Measurements from ENCODE around the gene B3GALNT1.
"Not testable (repeated sequence)": the region's sequence is repeated elsewhere in the genome, so short reads cannot be mapped to it uniquely, and the experiment has no call there.

DNA sequence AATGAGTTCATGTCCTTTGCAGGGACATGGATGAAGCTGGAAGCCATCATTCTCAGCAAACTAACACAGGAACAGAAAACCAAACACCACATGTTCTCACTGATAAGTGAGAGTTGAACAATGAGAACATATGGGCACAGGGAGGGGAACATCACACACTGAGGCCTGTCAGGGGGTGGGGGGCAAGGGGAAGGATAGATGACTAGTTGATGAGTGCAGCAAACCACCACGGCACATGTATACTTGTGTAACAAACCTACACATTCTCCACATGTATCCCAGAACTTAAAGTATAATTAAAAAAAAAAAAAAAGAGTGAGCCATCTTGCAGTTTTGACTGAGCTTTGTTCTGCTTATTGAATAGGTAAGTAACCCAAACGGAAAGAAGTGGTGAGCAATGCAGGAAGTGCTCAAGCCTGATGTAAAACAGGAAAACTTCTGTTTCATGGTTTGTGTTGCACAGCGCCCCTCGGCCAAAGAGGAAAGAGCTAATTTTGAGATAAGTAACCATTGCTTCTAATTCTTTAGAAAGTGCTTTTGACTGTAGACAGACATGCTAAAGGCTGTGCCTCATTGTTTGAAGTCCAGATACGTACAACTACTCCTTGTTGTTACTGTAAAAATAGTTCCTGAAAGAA, 70.1 kb downstream of the B3GALNT1 start:
- TF ChIP-seq, protein P1, sequence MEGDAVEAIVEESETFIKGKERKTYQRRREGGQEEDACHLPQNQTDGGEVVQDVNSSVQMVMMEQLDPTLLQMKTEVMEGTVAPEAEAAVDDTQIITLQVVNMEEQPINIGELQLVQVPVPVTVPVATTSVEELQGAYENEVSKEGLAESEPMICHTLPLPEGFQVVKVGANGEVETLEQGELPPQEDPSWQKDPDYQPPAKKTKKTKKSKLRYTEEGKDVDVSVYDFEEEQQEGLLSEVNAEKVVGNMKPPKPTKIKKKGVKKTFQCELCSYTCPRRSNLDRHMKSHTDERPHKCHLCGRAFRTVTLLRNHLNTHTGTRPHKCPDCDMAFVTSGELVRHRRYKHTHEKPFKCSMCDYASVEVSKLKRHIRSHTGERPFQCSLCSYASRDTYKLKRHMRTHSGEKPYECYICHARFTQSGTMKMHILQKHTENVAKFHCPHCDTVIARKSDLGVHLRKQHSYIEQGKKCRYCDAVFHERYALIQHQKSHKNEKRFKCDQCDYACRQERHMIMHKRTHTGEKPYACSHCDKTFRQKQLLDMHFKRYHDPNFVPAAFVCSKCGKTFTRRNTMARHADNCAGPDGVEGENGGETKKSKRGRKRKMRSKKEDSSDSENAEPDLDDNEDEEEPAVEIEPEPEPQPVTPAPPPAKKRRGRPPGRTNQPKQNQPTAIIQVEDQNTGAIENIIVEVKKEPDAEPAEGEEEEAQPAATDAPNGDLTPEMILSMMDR (conservative IDR thresholded peaks at IDR 0.05 in 1 of 2, IDR thresholded peaks at IDR 0.05 in 1 of 2; ENCODE audit: extremely low read depth in 1 of 2, insufficient read depth in 1 of 2, low read depth in 1 of 2, low read length in 2 of 2), result not testable (repeated sequence)
- TF ChIP-seq EZH2 (IDR thresholded peaks at IDR 0.05; ENCODE audit: borderline replicate concordance, low read length), result not testable (repeated sequence)
